H1 (cell line): ENCODE measurements around the gene DENND6B. TPM values are rescaled to one million over a fixed set of nuclear protein-coding genes. Genes with fewer than 3 reads are reported as not detected.

Experiments
- CTCF ChIP-seq, 3 experiments: IDR thresholded peaks; 1 replicate in 2 of 3; 2 replicates in 1 of 3; pipeline versions ENCODE4 v1.5.1 to v1.6.1; 2011; ENCODE audit warnings: low read length in 3 of 3, mild to moderate bottlenecking in 3 of 3, inconsistent platforms in 2 of 3, low read depth in 1 of 3, moderate library complexity in 1 of 3; ENCODE audit not compliant: insufficient read depth in 1 of 3; ENCODE audit errors: control extremely low read depth in 1 of 3
- FOSL1 ChIP-seq: IDR thresholded peaks from 2 replicates; pipeline ENCODE4 v1.6.1; 2011; ENCODE audit warnings: mild to moderate bottlenecking, low read depth, low read length, moderate library complexity; ENCODE audit not compliant: insufficient read depth
- PHF8 ChIP-seq: fragments of 200-600 bp; sonication (generic); conservative IDR thresholded peaks from 2 replicates; pipeline ENCODE4 v1.7.1; 2012; ENCODE audit warnings: low read depth, mild to moderate bottlenecking, inconsistent platforms, low read length, moderate library complexity
- TAF1 ChIP-seq: IDR thresholded peaks from 2 replicates; pipeline ENCODE4 v1.6.1; 2011; ENCODE audit warnings: mild to moderate bottlenecking, low read depth, low read length
- polyA plus RNA-seq, 7 experiments: library from polyadenylated mRNA; depleted of rRNA in 3 of 7; stranded (reverse) in 5 of 7; unstranded in 2 of 7; fragments of >200 nt in 5 of 7; fragments of 200-250 nt in 2 of 7; gene quantifications; 1 replicate in 5 of 7; 2 replicates in 1 of 7; 4 replicates in 1 of 7; pipeline versions ENCODE4 v1.2.1 to v1.2.3, GENCODE V29; 2011 to 2013; ENCODE audit warnings: missing spikeins in 2 of 7, mixed read lengths in 2 of 7
- total RNA-seq: library from RNA; stranded (reverse); fragmentation: NEBNext Ultra II Directional; extraction: Animal tissue kit (Norgen Biotek cat#: 25700); gene quantifications from 2 replicates; pipeline ENCODE4 v1.2.1, GENCODE V29; 2021

DENND6B gene
- total and polyA plus RNA-seq, 2 of the 8 experiments (the other 6 are each of a cell fraction or from before 2014, with no cell fraction given): 1.1 to 1.9 TPM

DNA sequence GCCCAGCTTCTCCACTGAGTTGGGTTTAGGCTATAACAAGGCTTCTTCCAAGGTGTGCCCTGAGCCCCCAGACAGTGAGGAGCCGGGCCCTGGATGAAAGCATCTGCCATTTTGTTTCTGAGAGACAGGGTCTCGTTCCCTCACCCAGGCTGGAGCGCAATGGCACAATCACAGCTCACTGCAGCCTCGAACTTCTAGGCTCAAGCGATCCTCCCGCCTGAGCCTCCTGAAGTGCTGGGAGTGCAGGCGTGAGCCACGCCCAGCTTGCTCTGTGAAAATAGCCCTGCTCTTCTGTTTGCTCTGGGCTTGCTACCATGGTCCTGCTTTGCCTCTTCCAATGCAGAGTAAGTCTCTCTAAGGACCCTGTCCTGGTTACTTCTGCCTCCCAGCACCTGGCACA is 6.7 kb downstream of the DENND6B start (continued):
- TF ChIP-seq TAF1 (no peak), PHF8 (no peak), FOSL1 (no peak), CTCF (IDR thresholded peaks at IDR 0.05; ENCODE audit: control extremely low read depth in 1 of 3, insufficient read depth in 1 of 3, low read depth in 1 of 3, low read length in 3 of 3) (no peak)
